Left lung (tissue), 10 donors: Measurements from ENCODE around the gene RNF144B. TPM values are rescaled to one million over a fixed set of nuclear protein-coding genes. Genes with fewer than 3 reads are reported as not detected.
A peak's percentile ranks its signal among the peaks of the same experiment; 100 is the strongest.

ENCODE experiments used
- ATAC-seq: fragments of 200-7000 bp; cut with Tn5 transposase; one replicate; pipeline ENCODE4 v1.9.1; 2020; ENCODE audit warnings: moderate library complexity
- DNase-seq, 4 donors: peaks; one replicate each; pipeline ENCODE4 v3.0.0-alpha.2; 2013 to 2020
- H3K27ac ChIP-seq, 2 donors: fragments of 200-600 bp; sonication (generic) in 1 of 2; one replicate each; pipeline versions ENCODE4 v1.5.0 to v1.8.0; 2020 to 2021
- H3K27me3 ChIP-seq, 2 donors: fragments of 200-600 bp; sonication (generic) in 1 of 2; one replicate each; pipeline versions ENCODE4 v1.5.0 to v1.8.0; 2020 to 2021
- H3K36me3 ChIP-seq, 2 donors: fragments of 200-600 bp; sonication (generic) in 1 of 2; one replicate each; pipeline versions ENCODE4 v1.5.0 to v1.8.0; 2020 to 2021
- H3K4me1 ChIP-seq, 2 donors: fragments of 200-600 bp; one replicate each; pipeline ENCODE4 v1.8.0; 2021
- H3K4me3 ChIP-seq, 2 donors: fragments of 200-600 bp; sonication (generic) in 1 of 2; one replicate each; pipeline versions ENCODE4 v1.5.0 to v1.8.0; 2020 to 2021; ENCODE audit warnings: mild to moderate bottlenecking in 1 of 2
- H3K9me3 ChIP-seq, 2 donors: fragments of 200-600 bp; sonication (generic) in 1 of 2; one replicate each; pipeline versions ENCODE4 v1.5.0 to v1.8.0; 2020 to 2021
- intact Hi-C, 2 donors: fragments of 100-400 bp; cut with DNase I; formaldehyde crosslinking; loops; one replicate each; pipeline versions ENCODE4 v1.11.2 to v1.14.2; 2022
- polyA plus RNA-seq, 6 donors: library from polyadenylated mRNA; unstranded; fragments of 120-200 nt; gene quantifications; one replicate each; pipeline ENCODE4 v1.2.1, GENCODE V29; 2013; ENCODE audit not compliant: insufficient read length in 6 of 6
- total RNA-seq, 2 donors: library from RNA; stranded (reverse); fragmentation: NEBNext Ultra II Directional; extraction: Animal tissue kit (Norgen Biotek cat#: 25700); gene quantifications; one replicate each; pipeline ENCODE4 v1.2.1, GENCODE V29; 2021
- TF ChIP-seq, protein P1 (sequence below), 2 donors: fragments of 200-600 bp; sonication (generic) in 1 of 2; IDR thresholded peaks; one replicate each; pipeline versions ENCODE4 v1.5.0 to v1.8.0; 2021; ENCODE audit warnings: antibody characterized with exemption in 2 of 2
- donor health status: DM: no; HTN: yes; CAD: no.
- donor health status: DM: no; HTN: no; CAD: no.

The RNF144B gene
- total and polyA plus RNA-seq, 8 donors, result 13.9 to 74.8 (median 20.1) TPM

GRCh38 chr6:18496462-18496861, 109.3 kb downstream of the RNF144B start:
- no peak for ATAC-seq
- intact Hi-C loops, result loop anchor here in 1 of 2 donors (10.0 kb wide), 1 partner anchor 162 kb away; no protein-coding TSS in a partner anchor
- no peak overlapping the region for H3K27ac ChIP-seq
- TF ChIP-seq, protein P1, sequence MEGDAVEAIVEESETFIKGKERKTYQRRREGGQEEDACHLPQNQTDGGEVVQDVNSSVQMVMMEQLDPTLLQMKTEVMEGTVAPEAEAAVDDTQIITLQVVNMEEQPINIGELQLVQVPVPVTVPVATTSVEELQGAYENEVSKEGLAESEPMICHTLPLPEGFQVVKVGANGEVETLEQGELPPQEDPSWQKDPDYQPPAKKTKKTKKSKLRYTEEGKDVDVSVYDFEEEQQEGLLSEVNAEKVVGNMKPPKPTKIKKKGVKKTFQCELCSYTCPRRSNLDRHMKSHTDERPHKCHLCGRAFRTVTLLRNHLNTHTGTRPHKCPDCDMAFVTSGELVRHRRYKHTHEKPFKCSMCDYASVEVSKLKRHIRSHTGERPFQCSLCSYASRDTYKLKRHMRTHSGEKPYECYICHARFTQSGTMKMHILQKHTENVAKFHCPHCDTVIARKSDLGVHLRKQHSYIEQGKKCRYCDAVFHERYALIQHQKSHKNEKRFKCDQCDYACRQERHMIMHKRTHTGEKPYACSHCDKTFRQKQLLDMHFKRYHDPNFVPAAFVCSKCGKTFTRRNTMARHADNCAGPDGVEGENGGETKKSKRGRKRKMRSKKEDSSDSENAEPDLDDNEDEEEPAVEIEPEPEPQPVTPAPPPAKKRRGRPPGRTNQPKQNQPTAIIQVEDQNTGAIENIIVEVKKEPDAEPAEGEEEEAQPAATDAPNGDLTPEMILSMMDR (IDR thresholded peaks at IDR 0.05), result no peak
- H3K9me3 ChIP-seq, result no peaks in the 10 kb centered on the region
- no peak overlapping the region for H3K4me3 ChIP-seq
- peaks cover 2 to 7% of the 10 kb centered on the region in 2 donors for H3K4me1 ChIP-seq
- H3K27me3 ChIP-seq, result no peaks in the 10 kb centered on the region
- no peak for DNase-seq
- no peaks in the 10 kb centered on the region for H3K36me3 ChIP-seq

DNA sequence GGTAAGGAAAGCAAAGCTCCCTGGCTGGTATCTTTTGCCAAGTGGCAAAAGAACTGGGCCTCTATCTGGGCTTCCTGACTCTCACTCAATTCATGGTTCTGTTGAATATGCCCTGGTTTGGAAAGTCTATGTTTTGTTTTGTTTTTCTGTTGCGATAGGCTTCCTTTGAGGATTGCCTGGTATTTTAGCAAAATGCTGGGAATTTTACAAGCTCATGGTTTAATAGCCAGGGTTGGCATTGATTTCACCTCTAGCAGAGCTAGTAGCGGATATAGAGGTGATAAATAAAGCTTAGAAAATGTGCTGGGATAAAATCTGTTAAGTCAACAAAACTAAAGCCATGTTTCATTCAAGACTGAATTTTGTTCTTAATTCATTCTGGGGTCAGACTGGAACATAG, 109.9 kb downstream of the RNF144B start:
- Histone ChIP-seq H3K4me3 (no peak overlapping the region), H3K36me3 (no peaks in the 10 kb centered on the region), H3K27ac (no peak overlapping the region), H3K9me3 (no peaks in the 10 kb centered on the region), H3K4me1 (peaks cover 3 to 12% of the 10 kb centered on the region in 2 donors), H3K27me3 (no peaks in the 10 kb centered on the region)
- TF ChIP-seq, protein P1 (IDR thresholded peaks at IDR 0.05), result no peak
- DNase-seq (no peak), ATAC-seq (no peak)
- intact Hi-C loops, result loop anchor here in 1 of 2 donors (10.0 kb wide), 1 partner anchor 162 kb away; no protein-coding TSS in a partner anchor

- DNase-seq, result no peak
- intact Hi-C loops, result loop anchor here in 1 of 2 donors (10.0 kb wide), 1 partner anchor 164 kb away; no protein-coding TSS in a partner anchor
Observed at GRCh38 chr6:18498408-18498807, 111.3 kb downstream of the RNF144B start.

DNA sequence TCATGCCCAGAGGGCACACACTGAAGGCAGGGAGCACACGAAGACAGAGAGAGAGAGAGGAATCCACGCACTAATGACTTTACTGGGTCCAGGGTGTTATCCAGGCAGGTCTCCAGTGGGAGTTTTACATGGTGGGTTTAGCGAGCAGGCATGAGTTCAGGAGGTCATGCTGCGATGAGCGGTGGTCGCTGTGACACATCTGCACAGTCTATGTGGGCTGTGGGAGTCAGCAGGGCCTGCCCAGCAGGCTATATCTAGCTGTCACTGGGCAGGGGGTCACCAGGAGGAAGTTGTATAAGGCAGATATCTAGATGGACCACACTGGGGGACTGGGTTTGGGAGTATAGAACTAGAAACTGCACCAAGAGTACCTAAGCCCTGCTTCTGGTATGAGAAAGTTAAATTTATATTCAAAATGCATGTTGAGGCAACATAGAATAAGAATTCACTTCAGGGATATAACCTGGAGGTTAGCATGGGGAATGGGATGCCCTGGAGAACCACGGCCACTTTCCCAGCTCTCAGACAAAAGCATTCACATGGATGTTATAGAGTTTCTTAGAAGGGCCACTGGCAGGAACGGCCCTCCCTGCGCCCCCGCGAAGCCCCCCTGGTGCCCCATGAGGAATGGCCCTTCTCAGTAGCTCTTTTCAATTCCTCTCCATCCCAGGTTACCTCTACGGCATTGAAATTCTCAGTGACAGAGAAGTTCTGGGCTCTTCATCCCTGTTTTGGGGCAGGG, 113.9 kb downstream of the RNF144B start:
- DNase-seq (no peak), ATAC-seq (no peak)
- Histone ChIP-seq H3K4me3 (no peak overlapping the region), H3K9me3 (no peaks in the 10 kb centered on the region), H3K36me3 (no peaks in the 10 kb centered on the region), H3K4me1 (peaks cover 7 to 29% of the 10 kb centered on the region in 2 donors), H3K27me3 (no peaks in the 10 kb centered on the region), H3K27ac (peak overlapping the region; percentile 31 to 73)
- TF ChIP-seq, protein P1 (IDR thresholded peaks at IDR 0.05), result no peak
- intact Hi-C loops, result no loop called here

More at GRCh38 chr6:18498408-18498807, 111.3 kb downstream of the RNF144B start:
- H3K9me3 ChIP-seq, result no peaks in the 10 kb centered on the region
- no peak overlapping the region for H3K4me3 ChIP-seq
- H3K36me3 ChIP-seq, result no peaks in the 10 kb centered on the region
- no peaks in the 10 kb centered on the region for H3K27me3 ChIP-seq
- H3K27ac ChIP-seq, result no peak overlapping the region
- TF ChIP-seq, protein P1 (IDR thresholded peaks at IDR 0.05), result no peak
- peaks cover 4 to 26% of the 10 kb centered on the region in 2 donors for H3K4me1 ChIP-seq
- no peak for ATAC-seq

DNA sequence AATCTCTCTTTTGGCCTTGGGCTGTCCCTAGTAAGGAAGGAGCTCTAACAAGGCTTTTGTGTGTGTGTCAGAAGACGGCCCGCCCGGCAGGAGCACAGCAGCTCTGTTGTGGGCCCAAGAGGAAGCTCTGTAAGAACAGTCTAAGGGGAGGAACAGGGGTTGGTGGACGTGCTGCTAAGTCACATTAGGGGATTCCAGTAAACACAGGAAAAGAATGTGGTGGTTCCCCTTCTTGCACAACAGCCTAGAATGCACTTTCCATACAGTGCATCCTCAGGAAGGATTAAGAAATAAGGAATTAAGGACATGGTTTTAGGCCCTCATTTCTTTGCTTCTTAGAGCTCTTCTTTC, 114.5 kb downstream of the RNF144B start:
- Histone ChIP-seq H3K4me3 (no peak overlapping the region), H3K27ac (peak overlapping the region; percentile 31 to 73), H3K4me1 (peaks cover 7 to 29% of the 10 kb centered on the region in 2 donors), H3K9me3 (no peaks in the 10 kb centered on the region), H3K27me3 (no peaks in the 10 kb centered on the region), H3K36me3 (no peaks in the 10 kb centered on the region)
- intact Hi-C loops, result no loop called here
- TF ChIP-seq, protein P1 (IDR thresholded peaks at IDR 0.05), result no peak
- peak in 3 of 4 donors; percentile 40 to 89 (median 68) for DNase-seq
- ATAC-seq, result peak; percentile 70
